ENCODE data around the gene TMEM82.
"Not testable (repeated sequence)": the region's sequence is repeated elsewhere in the genome, so short reads cannot be mapped to it uniquely, and the experiment has no call there.

Gene TMEM82

DNA sequence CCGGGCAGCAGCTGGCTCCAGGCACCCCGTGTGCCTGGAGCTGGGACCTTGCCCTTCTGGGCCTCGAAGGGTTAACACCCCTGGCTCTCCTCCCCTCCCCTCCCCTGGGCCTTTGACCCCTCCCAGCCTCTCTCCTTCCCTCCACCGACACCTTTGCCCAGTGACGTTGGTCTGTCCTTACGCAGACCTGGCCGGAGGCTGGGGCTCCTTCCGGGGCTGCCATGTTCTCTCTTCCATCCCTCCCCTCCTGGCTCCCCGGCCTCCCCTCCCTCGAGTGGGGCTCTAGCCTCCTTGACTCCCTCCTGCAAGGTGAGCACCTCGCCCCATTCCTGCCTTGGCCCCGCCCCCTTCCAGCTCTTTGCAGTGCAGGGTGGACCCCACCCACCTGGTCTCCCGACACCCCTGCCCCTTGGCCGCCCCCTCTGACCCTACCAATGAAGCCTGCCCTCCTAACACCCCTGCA lies at the start of gene TMEM82:
TSS of gene TMEM82 (plus strand) at position 161 of the 463 bp plus-strand sequence. CDS start at position 222, 61 bp downstream.
- DNase-seq, result no peak

DNA sequence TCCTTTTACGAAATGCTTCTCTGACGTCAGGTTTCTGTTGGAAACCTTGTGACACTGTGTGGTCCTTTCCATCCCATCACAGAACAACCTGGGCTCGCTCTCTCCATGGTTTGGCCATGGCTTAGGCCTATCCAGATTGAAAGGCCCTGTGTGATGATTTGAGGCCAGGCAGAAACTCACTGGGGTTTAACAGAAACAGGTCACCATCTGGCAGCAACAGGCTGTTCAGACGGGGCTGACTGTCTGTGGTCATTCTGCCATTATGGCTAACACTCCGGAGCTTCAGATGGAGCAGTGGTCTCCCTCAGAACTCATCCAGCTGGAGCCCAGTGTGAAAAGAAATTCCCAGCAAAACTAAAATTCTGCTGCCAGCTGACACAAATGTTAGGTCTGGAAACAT lies 48.9 kb upstream of the TMEM82 start:
- no peak for DNase-seq

DNA sequence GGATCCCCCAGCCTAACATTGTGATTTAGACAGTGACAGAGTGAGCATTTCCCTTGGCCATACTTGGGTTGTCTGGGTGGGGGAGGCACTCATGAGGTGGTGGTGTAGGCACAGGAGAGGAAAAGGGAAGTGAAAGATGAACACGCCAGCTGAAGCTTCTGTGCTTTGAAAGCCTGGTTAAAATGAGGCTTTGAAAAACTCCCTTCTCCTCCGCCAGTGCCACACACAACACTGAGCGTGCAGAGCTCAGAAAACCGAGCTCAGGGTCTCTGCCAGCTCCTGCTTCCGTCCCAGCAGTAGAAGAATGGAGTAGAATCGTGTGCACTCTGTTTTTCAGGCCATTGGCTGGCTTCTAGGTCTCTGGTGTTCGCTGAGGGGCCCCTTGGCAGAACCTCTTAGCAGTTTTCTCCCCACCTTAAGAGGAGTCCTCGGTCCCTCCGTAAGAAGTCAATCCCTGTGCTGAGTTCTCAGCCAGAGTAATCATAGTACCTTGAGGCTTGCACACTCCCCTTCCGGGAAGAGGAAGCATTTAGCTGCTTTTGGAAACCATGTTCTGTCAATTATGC lies 45.3 kb upstream of the TMEM82 start:
- DNase-seq, result no peak

DNA sequence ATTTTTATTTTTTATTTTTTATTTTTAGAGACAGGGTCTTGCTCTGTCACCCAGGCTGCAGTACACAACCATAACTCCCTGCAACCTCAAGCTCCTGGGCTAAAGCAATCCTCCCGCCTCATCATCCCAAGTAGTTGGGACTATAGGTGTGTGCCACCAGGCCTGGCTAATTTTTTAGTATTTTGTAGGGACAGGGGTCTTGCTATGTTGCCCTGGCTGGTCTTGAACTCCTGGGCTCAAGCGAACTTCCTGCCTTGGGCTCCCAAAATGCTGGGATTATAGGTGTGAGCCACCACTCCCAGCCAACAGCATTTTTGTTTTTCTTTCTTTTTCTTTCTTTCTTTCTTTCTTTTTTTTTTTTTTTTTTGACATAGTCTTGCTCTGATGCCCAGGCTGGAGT lies 44.1 kb upstream of the TMEM82 start:
- DNase-seq, result no peak

DNA sequence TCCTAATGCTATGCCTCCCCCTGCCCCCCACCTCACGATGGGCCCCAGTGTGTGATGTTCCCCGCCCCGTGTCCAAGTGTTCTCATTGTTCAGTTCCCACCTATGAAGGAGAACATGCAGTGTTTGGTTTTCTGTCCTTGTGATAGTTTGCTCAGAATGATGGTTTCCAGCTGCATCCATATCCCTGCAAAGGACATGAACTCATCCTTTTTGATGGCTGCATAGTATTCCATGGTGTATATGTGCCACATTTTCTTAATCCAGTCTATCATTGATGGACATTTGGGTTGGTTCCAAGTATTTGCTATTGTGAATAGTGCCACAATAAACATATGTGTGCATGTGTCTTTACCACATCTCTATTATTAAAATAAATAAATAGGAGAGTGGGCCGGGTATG lies 43.0 kb upstream of the TMEM82 start:
- DNase-seq, result not testable (repeated sequence)

DNA sequence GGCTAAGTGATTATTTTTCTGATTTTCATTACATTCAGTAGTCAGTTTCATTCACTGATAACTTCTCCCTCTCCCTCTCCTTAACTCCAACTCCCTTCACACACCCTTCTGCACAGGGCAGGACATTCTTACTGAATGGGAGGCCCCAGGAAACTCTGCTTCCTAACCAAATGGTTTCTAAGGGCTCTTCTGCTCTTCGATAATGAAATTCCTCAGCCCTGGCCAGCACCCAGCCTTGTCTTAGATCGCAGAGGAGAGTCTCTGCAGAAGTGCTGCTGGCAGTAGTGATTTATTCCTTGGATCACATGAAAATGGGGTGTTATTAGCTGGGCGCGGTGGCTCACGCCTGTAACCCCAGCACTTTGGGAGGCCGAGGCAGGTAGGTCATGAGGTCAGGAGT lies 41.8 kb upstream of the TMEM82 start:
- no peak for DNase-seq

DNA sequence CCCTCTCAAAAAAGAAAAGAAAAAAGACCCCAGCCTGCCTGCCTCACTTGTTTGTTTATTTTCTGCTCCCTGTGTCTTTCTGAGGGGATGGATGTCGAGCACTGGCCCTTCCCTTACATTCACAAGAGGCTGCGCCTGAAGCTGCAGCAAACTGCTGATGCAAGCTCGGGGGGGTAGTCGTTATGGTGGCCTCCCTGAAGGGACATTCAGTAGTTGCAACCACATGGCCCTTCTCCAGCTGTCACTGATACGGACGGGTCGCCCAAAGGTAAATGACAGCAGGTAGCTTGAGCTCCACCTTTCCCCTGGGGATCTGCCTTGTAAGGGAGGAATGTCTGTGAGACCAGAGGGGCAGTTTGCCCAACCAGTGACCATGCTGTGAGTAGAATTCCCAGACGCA lies 40.5 kb upstream of the TMEM82 start:
- DNase-seq, result peak in 1 of 3 experiments; percentile 17

DNA sequence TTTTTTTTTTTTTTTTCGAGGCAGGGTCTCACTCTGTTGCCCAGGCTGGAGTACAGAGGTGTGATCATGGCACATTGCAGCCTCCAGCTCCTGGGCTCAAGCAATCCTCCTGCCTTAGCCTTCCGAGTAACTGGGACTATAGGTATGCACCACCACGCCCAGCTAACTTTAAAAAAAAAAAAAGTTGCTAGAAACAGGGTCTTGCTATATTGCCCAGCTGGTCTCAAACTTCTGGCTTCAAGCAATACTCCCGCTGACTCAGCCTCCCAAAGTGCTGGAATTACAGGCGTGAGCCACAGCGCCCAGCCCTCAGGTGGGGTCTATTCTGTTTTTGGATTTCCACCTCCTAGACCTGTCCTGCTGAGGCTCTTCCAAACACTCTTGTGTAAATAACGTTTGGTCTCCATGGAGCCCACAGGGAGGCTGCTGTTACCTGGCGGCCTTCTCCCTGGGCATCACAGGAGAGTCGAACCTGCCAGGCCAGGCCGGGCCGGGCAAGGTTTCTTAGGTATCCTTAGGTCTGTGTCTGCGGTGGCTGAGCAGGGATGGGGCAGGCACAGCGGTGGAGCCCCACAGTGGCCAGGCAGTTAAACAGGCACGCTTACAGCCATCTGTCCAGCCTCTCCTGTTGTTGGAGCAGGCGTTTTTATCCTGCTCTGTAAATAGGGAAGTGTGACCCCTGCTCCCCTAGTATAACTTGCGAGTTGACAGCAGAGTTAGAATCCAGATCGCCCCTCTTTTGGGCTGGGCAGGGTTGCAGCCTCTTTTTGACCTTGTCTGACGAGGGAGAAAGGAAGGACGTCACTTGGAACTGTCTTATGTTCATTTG lies 39.4 kb upstream of the TMEM82 start:
- DNase-seq, result no peak

DNA sequence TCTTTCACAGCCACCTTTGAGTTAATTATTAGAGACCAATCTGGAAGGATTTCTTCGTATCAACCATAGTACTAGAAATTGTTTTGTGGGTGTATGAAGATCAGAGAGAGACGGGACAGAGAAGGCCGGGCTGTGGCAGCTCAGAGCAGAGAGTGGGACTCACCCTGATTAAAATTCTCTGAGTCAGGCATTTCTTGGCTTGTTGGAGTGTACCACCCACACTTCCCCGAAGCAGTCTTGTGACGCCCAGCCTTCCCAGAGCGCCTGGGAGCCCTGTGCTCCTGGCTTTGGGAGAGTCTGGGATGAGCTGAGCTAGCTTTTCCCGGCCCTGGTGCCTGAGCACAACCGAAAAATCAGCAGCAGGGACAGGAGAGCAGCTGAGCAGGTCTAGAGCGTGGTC lies 38.7 kb upstream of the TMEM82 start:
- DNase-seq, result no peak

DNA sequence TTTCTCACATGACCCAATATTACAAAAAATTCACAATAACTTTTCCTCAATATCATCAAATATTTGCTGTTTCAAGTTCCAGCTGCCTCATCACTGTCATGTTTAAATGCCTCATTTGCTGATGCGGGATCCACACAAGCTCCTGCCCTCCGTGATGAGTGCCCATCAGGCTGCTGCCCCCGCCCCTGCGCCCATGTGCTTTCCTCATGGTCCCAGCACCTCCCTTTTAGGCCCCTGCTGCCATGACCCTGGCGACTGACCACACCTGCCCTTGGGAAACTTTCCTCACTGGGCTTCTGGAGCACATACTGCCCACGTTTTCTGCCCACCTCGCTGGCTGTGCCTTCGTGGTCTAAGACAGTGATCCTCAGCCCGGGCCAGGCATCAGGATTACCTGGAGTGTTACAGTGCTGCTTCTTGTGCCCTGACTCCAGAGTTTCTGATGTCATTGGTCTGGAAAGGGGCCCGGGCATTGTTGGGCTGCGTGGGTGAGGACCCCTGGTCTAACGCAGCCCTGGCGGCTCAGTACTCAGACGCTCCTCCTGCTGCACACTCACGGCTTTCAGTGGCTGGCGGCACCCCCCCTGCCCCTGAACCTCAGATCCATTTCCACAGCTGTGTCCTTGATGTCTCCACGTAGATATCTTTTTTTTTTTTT lies 37.6 kb upstream of the TMEM82 start:
- DNase-seq, result no peak

DNA sequence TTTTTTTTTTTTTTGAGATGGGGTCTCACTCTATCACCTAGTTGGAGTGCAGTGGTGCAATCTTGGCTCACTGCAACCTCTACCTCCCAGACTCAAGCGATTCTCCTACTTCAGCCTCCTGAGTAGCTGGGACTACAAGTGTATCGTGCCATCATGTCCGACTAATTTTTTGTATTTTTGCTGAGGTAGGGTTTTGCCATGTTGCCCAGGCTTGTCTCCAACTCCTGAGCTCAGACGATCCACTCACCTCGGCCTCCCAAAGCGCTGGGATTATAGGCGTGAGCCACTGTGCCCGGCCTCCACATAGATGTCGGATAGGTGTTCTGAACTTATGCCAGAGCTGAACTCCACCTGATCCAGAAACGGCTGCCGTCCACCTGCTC lies 37.1 kb upstream of the TMEM82 start:
- DNase-seq, result no peak

DNA sequence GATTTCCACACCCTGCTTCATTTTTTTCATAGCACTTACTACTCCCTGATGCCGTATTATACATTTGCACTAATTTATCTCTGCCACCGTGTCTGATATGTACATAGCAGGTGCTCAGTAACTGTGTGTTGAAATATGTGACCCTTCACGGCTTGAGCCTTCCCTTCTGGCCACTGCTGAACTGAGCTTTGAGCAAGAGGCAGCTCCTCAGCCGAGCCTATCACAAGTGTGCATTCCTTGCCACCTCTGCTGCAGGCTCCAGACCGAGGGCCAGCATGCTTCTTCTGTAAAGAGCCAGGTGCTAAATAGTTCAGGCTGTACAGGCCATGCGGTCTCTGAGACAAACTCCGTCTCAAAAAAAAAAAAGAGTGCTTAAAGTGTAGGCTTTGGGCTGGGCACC lies 35.5 kb upstream of the TMEM82 start:
- no peak for DNase-seq

DNA sequence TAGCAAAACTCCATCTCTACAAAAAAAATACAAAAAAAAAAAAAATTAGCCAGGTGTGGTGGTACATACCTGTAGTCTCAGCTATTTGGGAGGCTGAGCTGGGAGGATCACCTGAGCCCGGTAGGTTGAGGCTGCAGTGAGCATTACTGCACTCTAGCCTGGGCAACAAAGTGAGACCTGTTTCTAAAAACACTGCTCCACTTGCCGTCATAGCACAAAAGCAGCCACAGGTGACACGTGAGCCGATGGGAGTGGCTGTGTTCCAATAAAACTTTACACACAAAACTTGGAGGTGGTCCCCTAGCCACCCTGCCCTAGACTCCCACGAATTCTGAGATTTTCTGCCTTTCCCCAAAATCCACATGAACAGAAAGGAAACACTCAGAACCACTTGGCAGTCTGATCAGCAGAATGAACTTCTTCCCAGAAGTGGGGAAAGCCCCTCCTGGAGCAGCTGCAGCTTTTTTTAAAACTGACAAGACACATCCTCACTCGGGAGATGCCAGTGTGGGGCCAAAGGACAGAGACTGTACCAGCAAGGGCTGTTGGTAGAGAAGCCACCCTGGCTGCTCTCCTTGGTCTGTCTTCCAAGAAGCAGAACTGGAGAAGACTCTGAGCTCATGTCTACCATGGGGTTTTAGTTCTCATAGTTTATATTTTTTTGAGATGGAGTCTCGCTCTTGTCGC lies 34.9 kb upstream of the TMEM82 start:
- no peak for DNase-seq

DNA sequence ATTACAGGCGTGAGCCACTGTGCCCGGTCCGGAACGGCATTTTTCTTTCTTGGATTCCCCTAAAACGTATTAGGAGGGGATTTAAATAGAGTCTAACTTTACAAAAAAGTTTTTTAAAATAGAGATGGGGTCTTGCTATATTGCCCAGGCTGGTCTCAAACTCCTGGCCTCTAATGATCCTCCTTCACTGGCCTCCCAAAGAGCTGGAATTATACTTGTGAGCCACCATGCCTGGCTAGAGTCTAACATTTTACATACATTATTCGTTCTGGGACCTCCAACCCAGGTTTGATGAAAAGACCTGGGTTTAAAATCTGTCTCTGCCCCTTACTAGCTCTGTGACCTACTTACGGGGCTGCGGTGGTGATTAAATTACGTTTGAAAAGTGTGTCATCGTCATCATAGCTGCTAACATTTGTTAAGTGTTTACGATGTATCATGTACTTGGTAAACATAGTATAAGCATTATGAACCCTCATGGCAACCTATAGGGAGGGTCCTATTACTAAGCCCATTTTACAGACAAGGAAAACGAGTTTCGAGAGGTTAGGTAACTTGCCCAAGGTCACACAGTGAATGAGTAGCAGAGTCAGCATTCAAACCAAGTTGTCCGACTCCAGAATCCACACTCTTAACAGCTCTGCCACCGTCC lies 33.7 kb upstream of the TMEM82 start:
- DNase-seq, result no peak

DNA sequence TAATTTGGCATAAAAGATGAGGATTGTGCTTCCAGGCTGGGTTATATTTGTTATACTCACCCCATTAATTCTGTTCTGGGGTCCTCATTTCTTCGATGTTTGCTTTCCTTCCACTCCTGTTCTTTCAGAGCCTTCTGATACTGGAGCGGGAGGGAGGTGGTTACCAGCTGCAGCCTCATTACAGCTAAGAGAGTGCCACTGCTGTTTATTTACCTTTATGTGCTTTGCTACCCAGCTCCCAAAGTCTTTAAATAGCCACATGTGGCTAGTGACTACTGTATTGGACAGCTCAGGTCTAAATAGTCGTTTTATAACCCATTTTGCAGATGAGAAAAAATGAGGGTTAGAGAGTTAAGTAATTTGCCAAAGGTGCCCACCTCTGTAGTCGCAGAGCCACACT lies 33.1 kb upstream of the TMEM82 start:
- DNase-seq, result peak in 2 of 3 experiments; percentile 76 to 86

DNA sequence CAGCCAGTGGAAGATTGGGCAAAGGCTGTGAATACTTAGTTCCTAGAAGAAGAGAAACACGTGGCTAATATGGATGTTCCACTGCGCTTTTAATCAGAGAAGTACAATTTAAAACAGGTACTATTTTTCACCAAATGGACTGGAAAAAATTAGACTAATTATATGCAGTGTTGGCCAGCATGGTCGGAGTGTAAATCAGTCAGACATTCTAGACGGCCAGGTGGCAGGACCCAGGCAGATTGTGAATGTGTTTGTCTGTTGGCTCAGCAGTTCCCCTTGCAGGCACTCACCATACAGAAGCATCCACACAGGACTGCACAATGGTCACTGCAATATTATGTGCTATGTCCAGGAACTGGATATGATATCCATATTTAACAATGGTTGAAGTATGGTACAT lies 30.1 kb upstream of the TMEM82 start:
- DNase-seq, result peak in 2 of 3 experiments; percentile 58 to 79

DNA sequence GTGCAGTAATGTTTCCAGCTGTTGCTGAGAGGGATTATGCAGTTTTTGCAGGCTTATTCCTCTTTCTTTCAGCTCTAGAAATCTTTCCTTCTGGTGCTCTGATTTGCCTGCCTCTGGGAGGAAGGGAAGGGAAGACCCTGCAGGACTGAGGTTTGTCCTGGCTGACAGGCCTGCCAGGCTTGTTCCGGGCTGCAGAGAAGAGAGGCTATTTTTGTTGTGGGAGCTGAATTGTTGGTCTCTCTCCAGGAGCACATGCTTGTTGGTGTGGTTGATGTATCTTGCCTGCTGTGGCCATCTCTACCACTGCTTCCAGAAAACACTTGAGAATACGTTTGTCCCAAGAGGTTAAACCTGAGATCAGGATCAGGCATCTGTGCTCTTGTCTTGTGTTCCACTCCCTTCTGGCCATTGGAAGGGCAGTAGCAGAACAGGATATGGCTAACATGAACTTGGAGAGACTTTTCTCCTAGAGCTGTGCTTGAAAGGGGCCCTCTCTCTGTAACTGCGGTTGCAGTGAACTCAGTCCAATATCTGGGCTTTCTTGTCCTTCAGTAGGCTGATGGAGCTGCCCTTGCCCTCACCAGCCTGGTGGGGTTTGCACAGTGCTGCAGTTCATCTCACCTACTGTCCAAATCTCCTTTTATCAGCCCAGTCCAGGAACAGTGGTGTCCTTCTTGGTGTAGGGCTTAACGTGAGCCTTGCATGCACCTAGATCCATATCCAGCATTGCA lies 27.7 kb upstream of the TMEM82 start:
- no peak for DNase-seq

DNA sequence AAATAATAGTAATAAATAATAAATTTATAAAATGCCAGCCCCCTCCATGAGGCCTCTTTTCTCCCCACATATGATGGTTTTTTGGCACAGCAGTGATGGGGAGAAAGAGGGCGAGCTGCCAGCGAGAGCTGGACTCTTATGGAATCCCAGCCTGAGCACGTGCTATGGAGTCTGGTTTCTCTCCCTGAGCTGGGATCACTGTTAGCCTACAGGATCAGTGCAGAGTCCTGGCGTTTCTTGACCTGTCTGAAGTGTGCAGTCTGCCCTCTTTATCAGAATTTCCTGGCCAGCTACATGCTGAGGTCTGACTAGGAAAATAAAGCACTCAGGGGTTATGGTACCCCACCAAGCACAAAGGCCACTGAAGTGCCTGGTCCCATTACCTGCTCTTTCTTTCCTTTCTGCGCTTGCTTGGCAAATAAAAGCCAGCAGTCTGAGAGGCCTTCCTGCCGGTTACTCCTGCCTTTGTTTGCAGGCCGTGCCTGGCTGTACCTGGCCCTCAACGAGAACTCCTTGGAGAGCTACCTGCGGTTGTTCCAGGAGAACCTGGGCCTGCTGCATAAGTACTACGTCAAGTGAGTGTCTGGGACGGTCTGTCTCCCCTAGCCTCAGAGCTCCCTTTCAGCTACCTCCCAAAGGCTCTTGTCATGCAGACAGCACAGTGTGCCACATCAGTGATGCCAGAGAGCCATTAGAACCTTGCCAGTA lies 24.7 kb upstream of the TMEM82 start:
- DNase-seq, result peak in 2 of 3 experiments; percentile 10 to 55

DNA sequence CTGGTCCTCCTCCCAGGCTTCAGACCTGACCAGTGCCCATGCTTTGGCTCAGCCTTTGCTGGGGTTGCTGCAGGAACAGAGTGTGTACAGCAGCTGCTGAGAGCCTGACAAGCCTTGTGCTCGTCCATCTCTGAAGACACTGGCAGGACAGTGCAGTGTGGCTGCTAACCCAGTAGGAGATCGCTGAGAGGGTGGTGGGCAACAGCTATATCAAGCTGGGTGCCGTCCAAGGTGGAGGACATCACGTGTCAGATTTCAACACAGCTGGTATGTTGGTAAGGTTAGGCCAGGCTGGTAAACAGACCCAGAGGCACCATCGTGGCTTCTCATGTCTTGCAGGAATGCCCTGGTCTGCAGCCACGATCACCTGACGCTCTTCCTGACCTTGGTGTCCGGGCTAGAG lies 24.1 kb upstream of the TMEM82 start:
- no peak for DNase-seq

DNA sequence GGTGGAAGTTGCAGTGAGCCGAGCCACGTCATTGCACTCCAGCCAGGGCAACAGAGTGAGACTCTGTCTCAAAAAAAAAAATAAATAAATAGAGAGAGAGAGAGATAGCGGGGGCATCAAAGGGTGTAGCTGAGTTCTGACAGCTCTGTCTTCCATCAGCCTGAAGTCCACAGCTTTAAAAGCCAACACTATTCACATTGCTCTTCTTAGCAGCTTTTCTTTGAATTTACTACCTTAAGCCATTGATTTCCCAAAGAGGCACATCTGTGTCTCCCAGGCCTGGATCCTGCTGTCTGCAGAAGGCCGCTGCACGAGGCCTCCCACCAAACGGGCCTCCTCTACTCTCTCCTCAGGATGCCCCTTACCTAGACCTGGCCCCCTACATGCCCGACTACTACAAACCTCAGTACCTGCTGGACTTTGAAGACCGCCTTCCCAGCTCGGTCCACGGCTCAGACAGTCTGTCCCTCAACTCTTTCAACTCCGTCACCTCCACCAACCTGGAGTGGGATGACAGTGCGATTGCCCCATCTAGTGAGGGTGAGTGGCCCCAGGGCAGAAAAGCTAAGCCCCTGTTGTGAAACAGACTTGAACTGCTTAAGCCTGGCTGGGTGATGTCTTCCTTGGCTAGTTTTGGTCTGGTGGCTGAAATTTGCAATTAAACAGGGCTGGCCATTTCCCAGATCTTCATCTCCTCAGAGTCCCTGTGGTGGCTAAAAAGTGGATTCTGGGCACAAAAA lies 22.7 kb upstream of the TMEM82 start:
- DNase-seq, result no peak

DNA sequence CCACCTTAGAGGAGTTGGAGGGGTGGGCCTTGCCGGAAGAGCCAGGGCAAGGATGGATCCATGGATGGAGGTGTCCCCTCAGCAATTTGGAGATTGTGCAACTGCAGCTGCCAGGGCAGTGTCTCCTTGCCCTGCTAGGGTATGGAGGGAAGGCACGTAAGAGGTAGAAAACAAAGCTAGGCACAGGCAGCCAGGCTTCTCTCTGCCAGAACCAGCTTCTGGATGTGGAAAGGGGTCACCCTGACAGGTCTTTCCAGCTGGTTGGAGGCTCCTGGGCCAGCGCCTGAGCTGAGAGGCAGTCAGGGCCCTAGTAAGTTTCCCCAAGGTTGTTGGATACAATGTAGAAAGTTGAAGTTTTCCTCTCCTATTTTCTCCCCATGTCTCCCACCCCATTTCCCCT lies 21.4 kb upstream of the TMEM82 start:
- no peak for DNase-seq

Measured in NCI-H1417 (cell line).